Left ventricle myocardium inferior (tissue), 1 donor: ENCODE results near the gene RBBP6. TPM values are rescaled to one million over a fixed set of nuclear protein-coding genes. Genes with fewer than 3 reads are reported as not detected.

Source experiments
- DNase-seq: peaks from one replicate; pipeline ENCODE4 v3.0.0-alpha.2; 2020
- H3K27ac ChIP-seq: fragments of 200-600 bp; replicated peaks from 2 replicates; pipeline ENCODE4 v1.8.0; 2021
- H3K27me3 ChIP-seq: fragments of 200-600 bp; 2 replicates; pipeline ENCODE4 v1.8.0; 2021; ENCODE audit warnings: low read depth
- H3K36me3 ChIP-seq: fragments of 200-600 bp; 2 replicates; pipeline ENCODE4 v1.8.0; 2021
- H3K4me1 ChIP-seq: fragments of 200-600 bp; 2 replicates; pipeline ENCODE4 v1.8.0; 2021
- H3K4me3 ChIP-seq: fragments of 200-600 bp; 2 replicates; pipeline ENCODE4 v1.8.0; 2021; ENCODE audit warnings: mild to moderate bottlenecking, moderate library complexity
- H3K9me3 ChIP-seq: fragments of 200-600 bp; replicated peaks from 2 replicates; pipeline ENCODE4 v1.8.0; 2021
- intact Hi-C: fragments of 100-400 bp; cut with micrococcal nuclease; formaldehyde crosslinking; loops from one replicate; pipeline ENCODE4 v1.11.0; 2022
- total RNA-seq: library from RNA; stranded (reverse); fragmentation: NEBNext Ultra II Directional; extraction: Animal tissue kit (Norgen Biotek cat#: 25700); gene quantifications from one replicate; pipeline ENCODE4 v1.2.1, GENCODE V29; 2021
- TF ChIP-seq, protein P1 (sequence below): fragments of 200-600 bp; IDR thresholded peaks from 2 replicates; pipeline ENCODE4 v1.8.0; 2021; ENCODE audit warnings: antibody characterized with exemption, mild to moderate bottlenecking, borderline replicate concordance
- donor health status: DM: no; HTN: yes; CAD: no; lungs with severe emphysema.

Gene RBBP6
- total RNA-seq, 1 donor from 2014 or later = 33.4 TPM

DNA sequence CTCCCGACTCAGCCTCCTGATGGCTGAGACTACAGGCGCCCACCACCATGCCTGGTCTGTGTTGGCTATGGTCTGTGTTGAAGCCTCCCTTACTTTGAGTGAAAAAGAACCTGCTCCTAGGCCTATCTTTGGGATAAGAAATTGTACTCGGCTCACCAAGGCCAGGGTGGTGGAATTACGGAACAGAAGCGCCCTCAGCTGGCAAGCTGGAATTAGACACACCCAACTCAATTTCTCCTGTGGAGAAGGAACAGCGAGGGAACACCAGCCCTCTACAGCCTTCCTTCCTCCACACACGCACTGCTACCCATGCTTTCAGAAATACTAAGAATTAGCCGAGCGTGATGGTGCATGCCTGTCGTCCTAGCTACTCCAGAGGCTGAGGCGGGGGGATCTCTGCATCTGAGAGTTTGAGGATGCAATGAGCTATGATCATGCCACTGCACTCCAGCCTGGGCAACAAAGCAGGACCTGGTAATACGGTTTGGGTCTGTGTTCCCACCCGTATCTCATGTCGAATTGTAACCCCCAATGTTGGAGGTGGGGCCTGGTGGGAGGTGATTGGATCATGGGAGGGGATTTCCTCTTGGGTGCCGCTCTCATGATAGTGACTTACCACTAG lies 40.1 kb upstream of the RBBP6 start:
- Histone ChIP-seq H3K27me3 (peaks cover 57% of the 10 kb centered on the region), H3K27ac (no peak overlapping the region), H3K4me3 (no peak overlapping the region), H3K9me3 (peaks cover 3% of the 10 kb centered on the region), H3K4me1 (no peaks in the 10 kb centered on the region), H3K36me3 (no peaks in the 10 kb centered on the region)
- TF ChIP-seq, protein P1, sequence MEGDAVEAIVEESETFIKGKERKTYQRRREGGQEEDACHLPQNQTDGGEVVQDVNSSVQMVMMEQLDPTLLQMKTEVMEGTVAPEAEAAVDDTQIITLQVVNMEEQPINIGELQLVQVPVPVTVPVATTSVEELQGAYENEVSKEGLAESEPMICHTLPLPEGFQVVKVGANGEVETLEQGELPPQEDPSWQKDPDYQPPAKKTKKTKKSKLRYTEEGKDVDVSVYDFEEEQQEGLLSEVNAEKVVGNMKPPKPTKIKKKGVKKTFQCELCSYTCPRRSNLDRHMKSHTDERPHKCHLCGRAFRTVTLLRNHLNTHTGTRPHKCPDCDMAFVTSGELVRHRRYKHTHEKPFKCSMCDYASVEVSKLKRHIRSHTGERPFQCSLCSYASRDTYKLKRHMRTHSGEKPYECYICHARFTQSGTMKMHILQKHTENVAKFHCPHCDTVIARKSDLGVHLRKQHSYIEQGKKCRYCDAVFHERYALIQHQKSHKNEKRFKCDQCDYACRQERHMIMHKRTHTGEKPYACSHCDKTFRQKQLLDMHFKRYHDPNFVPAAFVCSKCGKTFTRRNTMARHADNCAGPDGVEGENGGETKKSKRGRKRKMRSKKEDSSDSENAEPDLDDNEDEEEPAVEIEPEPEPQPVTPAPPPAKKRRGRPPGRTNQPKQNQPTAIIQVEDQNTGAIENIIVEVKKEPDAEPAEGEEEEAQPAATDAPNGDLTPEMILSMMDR = peak; percentile 49
- intact Hi-C loops = no loop called here
- DNase-seq = no peak

DNA sequence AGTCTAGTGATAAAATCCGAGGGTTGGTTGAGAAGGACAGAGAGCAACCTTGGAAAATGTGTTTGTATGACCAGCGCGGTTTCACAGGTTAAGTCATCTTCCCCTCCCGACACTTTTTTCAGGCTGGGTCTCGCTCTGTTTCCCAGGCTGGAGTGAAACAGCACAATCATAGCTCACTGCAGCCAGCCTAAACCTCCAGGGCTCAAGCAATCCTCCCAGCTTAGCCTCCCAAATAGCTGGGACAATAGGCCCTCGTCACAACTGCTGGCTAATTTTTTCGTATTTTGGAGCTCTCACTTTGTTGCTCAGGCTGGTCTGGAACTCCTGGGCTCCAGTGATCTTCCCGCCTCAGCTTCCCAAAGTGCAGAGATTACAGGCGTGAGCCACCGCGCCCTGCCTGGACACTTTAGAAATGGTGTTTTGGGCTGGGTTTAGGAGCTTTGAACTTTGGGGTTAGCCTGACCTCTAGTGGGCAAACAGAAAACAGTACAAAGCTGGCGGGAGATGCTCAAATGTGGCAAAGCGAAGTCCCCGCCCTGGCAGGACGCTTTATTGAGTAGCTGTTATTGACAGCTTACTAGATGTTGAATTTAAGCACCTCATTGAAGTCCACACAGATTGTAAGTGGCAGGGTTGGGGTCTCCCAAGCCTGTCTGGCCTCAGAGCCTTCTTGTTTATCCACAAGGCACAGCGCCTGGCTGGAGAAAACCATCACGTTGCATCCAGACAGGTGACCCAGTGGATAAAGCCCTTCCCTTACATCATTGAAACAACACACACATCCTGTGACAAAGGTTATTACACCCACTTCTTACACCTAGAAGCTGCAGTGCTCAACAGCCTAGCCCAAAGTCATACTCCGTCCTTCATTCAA lies 34.7 kb upstream of the RBBP6 start:
- Histone ChIP-seq H3K27me3 (peaks cover 72% of the 10 kb centered on the region), H3K27ac (no peak overlapping the region), H3K9me3 (no peaks in the 10 kb centered on the region), H3K36me3 (no peaks in the 10 kb centered on the region), H3K4me3 (no peak overlapping the region), H3K4me1 (no peaks in the 10 kb centered on the region)
- intact Hi-C loops = no loop called here
- DNase-seq = no peak
- TF ChIP-seq, protein P1 = peak; percentile 84

DNA sequence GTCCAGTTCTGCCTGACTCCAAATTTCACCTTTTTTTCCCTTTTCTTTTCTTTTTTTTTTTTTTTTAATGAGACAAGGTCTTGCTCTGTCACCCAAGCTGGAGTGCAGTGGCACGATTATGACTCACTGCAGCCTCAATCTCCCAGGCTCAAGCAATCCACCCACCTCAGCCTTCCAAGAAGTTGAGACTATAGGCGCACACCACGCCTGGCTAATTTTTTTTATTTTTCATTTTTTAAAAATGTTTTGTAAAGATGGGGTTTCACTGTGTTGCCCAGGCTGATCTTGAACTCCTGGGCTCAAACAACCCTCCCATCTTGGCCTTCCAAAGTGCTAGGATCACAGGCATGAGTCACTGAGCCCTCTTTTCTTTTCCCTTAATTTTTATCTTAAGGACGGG lies 33.4 kb upstream of the RBBP6 start:
- intact Hi-C loops = no loop called here
- H3K36me3 ChIP-seq = no peaks in the 10 kb centered on the region
- TF ChIP-seq, protein P1 = no peak

DNA sequence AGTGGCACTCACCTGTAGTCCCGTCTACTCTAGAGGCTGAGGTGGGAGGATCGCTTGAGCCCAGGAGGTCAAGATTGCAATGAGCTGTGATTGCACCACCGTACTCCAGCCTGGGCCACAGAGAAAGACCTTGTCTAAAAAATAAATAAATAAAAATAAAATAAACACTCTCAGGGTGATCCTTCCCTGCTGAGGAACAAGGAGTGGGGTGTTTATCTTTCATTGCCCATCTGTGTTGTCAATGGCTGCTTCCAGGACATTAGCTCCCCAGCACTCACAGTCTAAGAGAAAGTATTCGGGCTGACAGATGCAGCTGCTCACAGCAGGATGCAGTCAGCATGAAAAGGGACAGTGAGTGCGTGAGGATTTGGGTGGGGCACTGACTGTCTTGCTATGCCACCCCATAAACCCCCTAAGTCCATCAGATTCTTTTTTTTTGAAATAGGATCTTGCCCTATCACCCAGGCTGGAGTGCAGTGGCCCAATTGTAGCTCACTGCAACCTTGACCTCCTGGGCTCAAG lies 31.3 kb upstream of the RBBP6 start:
- Histone ChIP-seq H3K27ac (no peak overlapping the region), H3K4me3 (no peak overlapping the region), H3K27me3 (peaks cover 39% of the 10 kb centered on the region), H3K4me1 (no peaks in the 10 kb centered on the region), H3K9me3 (no peaks in the 10 kb centered on the region), H3K36me3 (no peaks in the 10 kb centered on the region)
- TF ChIP-seq, protein P1 = no peak
- DNase-seq = no peak
- intact Hi-C loops = no loop called here

More for the DNA sequence above, 33.4 kb upstream of the RBBP6 start:
- DNase-seq = no peak
- Histone ChIP-seq H3K4me1 (no peaks in the 10 kb centered on the region), H3K27me3 (peaks cover 60% of the 10 kb centered on the region), H3K9me3 (no peaks in the 10 kb centered on the region), H3K27ac (no peak overlapping the region), H3K4me3 (no peak overlapping the region)

DNA sequence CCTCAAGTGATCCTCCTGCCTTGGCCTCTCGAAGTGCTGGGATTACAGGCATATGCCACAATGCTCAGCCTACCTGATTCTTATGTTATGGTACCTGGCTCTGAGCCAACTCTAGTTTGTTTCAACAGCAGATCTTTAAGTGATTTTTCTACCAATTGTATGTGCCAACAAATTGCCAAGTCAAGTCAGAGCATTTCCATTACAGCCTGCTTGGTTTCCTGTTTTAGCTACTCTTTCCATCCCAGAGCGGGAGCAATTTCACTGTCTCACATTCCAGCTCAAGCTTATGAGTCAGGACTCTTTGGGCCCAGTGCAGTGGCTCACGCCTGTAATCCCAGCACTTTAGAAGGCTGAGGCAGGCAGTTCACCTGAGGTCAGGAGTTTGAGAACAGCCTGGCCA lies 30.8 kb upstream of the RBBP6 start:
- TF ChIP-seq, protein P1 = no peak
- DNase-seq = no peak
- Histone ChIP-seq H3K9me3 (no peaks in the 10 kb centered on the region), H3K27ac (no peak overlapping the region), H3K27me3 (peaks cover 35% of the 10 kb centered on the region), H3K4me1 (no peaks in the 10 kb centered on the region), H3K36me3 (no peaks in the 10 kb centered on the region), H3K4me3 (no peak overlapping the region)
- intact Hi-C loops = no loop called here
